Gastroesophageal sphincter (tissue), 4 donors: Measurements from ENCODE around the gene MAN2B2. TPM values are rescaled to one million over a fixed set of nuclear protein-coding genes. Genes with fewer than 3 reads are reported as not detected.

Source experiments
- ATAC-seq: fragments of 150-250 bp; one replicate; pipeline ENCODE4 v1.9.1; 2016; ENCODE audit warnings: mild to moderate bottlenecking, moderate library complexity
- H3K27ac ChIP-seq, 4 donors: fragments of 200-600 bp; sonication (generic) in 3 of 4; 1 replicate in 3 of 4; 2 replicates in 1 of 4; pipeline ENCODE4 v1.5.1; 2016 to 2019
- H3K27me3 ChIP-seq: fragments of 200-600 bp; sonication (generic); one replicate; pipeline ENCODE4 v1.5.1; 2019
- H3K36me3 ChIP-seq, 2 donors: fragments of 200-600 bp; sonication (generic); one replicate each; pipeline ENCODE4 v1.5.1; 2019; ENCODE audit warnings: control low read depth in 1 of 2
- H3K4me1 ChIP-seq, 3 donors: fragments of 200-600 bp; sonication (generic); 1 replicate in 2 of 3; 2 replicates in 1 of 3; pipeline ENCODE4 v1.5.1; 2016 to 2019; ENCODE audit warnings: control low read depth in 2 of 3
- H3K4me3 ChIP-seq, 2 donors: fragments of 200-600 bp; sonication (generic); one replicate each; pipeline ENCODE4 v1.5.1; 2019; ENCODE audit warnings: mild to moderate bottlenecking in 1 of 2, moderate library complexity in 1 of 2
- H3K9me3 ChIP-seq, 3 donors: fragments of 200-600 bp; sonication (generic); one replicate each; pipeline ENCODE4 v1.5.1; 2017 to 2019; ENCODE audit warnings: control low read depth in 2 of 3
- CTCF ChIP-seq, 4 experiments: fragments of 200-600 bp in 2 of 4; fragments of 450-650 bp in 2 of 4; sonication (generic) in 1 of 4; IDR thresholded peaks; one replicate each; pipeline ENCODE4 v1.5.1; 2017 to 2019; ENCODE audit warnings: antibody characterized with exemption in 4 of 4, mild to moderate bottlenecking in 2 of 4, moderate library complexity in 2 of 4
- EP300 ChIP-seq: sonication (generic); formaldehyde crosslinking; IDR thresholded peaks from one replicate; pipeline ENCODE4 v1.6.1; 2017; ENCODE audit warnings: antibody characterized with exemption, mild to moderate bottlenecking
- POLR2A ChIP-seq, 2 donors: fragments of 450-650 bp; IDR thresholded peaks; one replicate each; pipeline ENCODE4 v1.6.1; 2017; ENCODE audit warnings: antibody characterized with exemption in 2 of 2, mild to moderate bottlenecking in 2 of 2, moderate library complexity in 1 of 2
- POLR2AphosphoS5 ChIP-seq: sonication (generic); formaldehyde crosslinking; IDR thresholded peaks from one replicate; pipeline ENCODE4 v1.6.1; 2017; ENCODE audit warnings: antibody characterized with exemption
- WGBS, 2 donors: methylation state at CpG; one replicate each; pipeline ENCODE4 v1.1.5; 2018; ENCODE audit warnings: low coverage in 1 of 2; 5-methylcytosine and 5-hydroxymethylcytosine counted together
- total RNA-seq, 4 donors: library from RNA; depleted of rRNA; stranded (reverse); fragments of >200 nt; gene quantifications; one replicate each; pipeline ENCODE4 v1.1.0, GENCODE V29; 2016

The MAN2B2 gene
- total RNA-seq, 4 donors from 2014 or later: 20.3 to 39.3 (median 34.3) TPM

GRCh38 chr4:6602289-6602688, 27.3 kb downstream of the MAN2B2 start:
- TF ChIP-seq POLR2AphosphoS5 (no peak), EP300 (no peak), CTCF (IDR thresholded peaks at IDR 0.05) (no peak), POLR2A (IDR thresholded peaks at IDR 0.05) (no peak)
- no peak overlapping the region for H3K27ac ChIP-seq
- peaks cover 0 to 29% (median 0%) of the 10 kb centered on the region in 3 donors for H3K9me3 ChIP-seq
- H3K27me3 ChIP-seq: no peaks in the 10 kb centered on the region
- H3K36me3 ChIP-seq: peaks cover 0 to 99% of the 10 kb centered on the region in 2 donors
- H3K4me1 ChIP-seq: no peaks in the 10 kb centered on the region
- 91 to 96% methylated on average over 5 to 6 of the region's 6 CpGs for WGBS, 2 donors
- no peak for ATAC-seq
- H3K4me3 ChIP-seq: no peak overlapping the region

- WGBS, 2 donors: 90% methylated on average over 2 of the region's 12 CpGs; no CpG with 5 or more reads in 1 of the 2 donors
- no peak overlapping the region for H3K4me3 ChIP-seq
- H3K36me3 ChIP-seq: peaks cover 0 to 99% of the 10 kb centered on the region in 2 donors
- no peaks in the 10 kb centered on the region for H3K4me1 ChIP-seq
- peaks cover 0 to 29% (median 0%) of the 10 kb centered on the region in 3 donors for H3K9me3 ChIP-seq
- no peaks in the 10 kb centered on the region for H3K27me3 ChIP-seq
- TF ChIP-seq CTCF (IDR thresholded peaks at IDR 0.05): no peak
- no peak for TF ChIP-seq POLR2A (IDR thresholded peaks at IDR 0.05)
- no peak for TF ChIP-seq POLR2AphosphoS5
- no peak for TF ChIP-seq EP300
- H3K27ac ChIP-seq: no peak overlapping the region
- ATAC-seq: no peak
Observed at GRCh38 chr4:6603128-6603527, 28.1 kb downstream of the MAN2B2 start.

GRCh38 chr4:6605114-6605513, 30.1 kb downstream of the MAN2B2 start:
- peaks cover 0 to 29% (median 0%) of the 10 kb centered on the region in 3 donors for H3K9me3 ChIP-seq
- H3K36me3 ChIP-seq: peaks cover 0 to 100% of the 10 kb centered on the region in 2 donors
- no peak for ATAC-seq
- no peak overlapping the region for H3K4me3 ChIP-seq
- H3K27me3 ChIP-seq: no peaks in the 10 kb centered on the region
- no peak overlapping the region for H3K27ac ChIP-seq
- TF ChIP-seq CTCF (IDR thresholded peaks at IDR 0.05): no peak
- TF ChIP-seq EP300: no peak
- TF ChIP-seq POLR2A (IDR thresholded peaks at IDR 0.05): no peak
- no peak for TF ChIP-seq POLR2AphosphoS5
- no CpG with 5 or more reads among the region's 8 CpGs for WGBS, 2 donors
- H3K4me1 ChIP-seq: no peaks in the 10 kb centered on the region

DNA sequence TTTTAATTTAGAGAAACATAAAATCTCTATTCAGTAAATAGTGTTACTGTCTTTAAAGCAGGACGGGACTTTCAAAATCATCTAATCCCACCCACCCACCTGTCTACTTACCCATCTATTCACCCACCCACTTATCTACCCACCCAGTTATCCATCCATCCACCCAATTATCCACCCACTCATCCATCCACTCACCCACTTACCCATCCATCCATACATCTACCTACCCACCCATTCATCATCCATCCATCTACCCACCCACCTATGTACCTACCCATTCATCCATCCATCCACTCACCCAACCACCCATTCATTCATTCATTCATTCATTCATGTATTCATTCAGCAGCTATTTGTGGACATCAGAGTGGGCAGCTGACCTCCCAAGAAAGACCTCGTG, 30.6 kb downstream of the MAN2B2 start:
- Histone ChIP-seq H3K36me3 (peaks cover 0 to 100% of the 10 kb centered on the region in 2 donors), H3K9me3 (peaks cover 0 to 29% (median 0%) of the 10 kb centered on the region in 3 donors), H3K27me3 (no peaks in the 10 kb centered on the region), H3K4me1 (no peaks in the 10 kb centered on the region), H3K4me3 (no peak overlapping the region), H3K27ac (no peak overlapping the region)
- 93 to 100% methylated on average over 1 of the region's 2 CpGs for WGBS, 2 donors
- no peak for TF ChIP-seq CTCF (IDR thresholded peaks at IDR 0.05)
- TF ChIP-seq POLR2AphosphoS5: no peak
- TF ChIP-seq EP300: no peak
- TF ChIP-seq POLR2A (IDR thresholded peaks at IDR 0.05): no peak
- no peak for ATAC-seq

DNA sequence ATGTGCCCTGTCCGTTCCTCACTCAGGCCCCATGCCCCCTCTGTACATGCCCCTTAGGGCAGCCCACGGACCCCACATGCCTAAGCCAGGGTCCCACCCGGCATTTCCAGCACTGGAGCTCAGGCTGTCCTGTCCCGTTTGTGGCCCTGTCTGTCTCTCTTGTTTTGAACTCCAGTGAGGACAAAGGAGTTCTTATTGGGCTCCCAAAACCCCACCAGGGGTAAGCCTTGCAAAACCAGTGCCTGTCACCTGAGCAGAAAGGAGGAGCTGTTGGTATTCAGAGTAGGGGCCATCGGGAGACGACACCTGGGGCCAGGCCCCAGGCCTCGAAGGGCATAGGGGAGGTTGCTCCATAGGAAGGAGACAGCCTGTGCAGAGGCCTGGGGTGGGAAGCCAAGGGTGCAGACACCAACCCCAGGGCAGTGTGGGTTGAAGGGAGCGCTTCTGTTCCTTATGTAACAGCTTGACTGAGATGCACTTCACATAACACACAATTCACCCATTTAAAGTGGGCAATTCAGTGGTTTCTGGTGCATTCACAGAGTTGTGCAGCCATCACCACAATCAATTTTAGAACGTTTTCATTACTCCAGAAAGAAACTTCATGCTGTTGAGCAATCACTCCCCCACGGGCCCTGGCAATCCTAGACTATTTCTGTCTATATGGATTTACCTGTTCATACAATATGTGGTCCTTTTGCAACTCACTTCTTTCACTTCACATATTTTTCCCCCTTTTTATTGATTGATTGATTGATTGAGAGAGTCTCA, 31.7 kb downstream of the MAN2B2 start:
- TF ChIP-seq EP300 (no peak), POLR2A (IDR thresholded peaks at IDR 0.05) (no peak), CTCF (IDR thresholded peaks at IDR 0.05) (no peak), POLR2AphosphoS5 (no peak)
- H3K27me3 ChIP-seq: no peaks in the 10 kb centered on the region
- H3K4me3 ChIP-seq: no peak overlapping the region
- peaks cover 0 to 100% of the 10 kb centered on the region in 2 donors for H3K36me3 ChIP-seq
- no peaks in the 10 kb centered on the region for H3K4me1 ChIP-seq
- peaks cover 0 to 26% (median 0%) of the 10 kb centered on the region in 3 donors for H3K9me3 ChIP-seq
- ATAC-seq: no peak
- no peak overlapping the region for H3K27ac ChIP-seq
- 80 to 89% methylated on average over 2 to 4 of the region's 10 CpGs for WGBS, 2 donors
